Astrocyte of the spinal cord (primary cell): ENCODE results near the gene C4orf50.

Experiments used
- DNase-seq: peaks from one replicate; pipeline ENCODE4 v3.0.0; 2011; ENCODE audit warnings: low read depth, low spot score
- H3K4me3 ChIP-seq: 2 replicates; pipeline ENCODE4 v1.5.1; 2011; ENCODE audit warnings: low read depth, mild to moderate bottlenecking, low read length, moderate library complexity
- CTCF ChIP-seq: IDR thresholded peaks from 2 replicates; pipeline ENCODE4 v1.5.1; 2012; ENCODE audit warnings: low read depth, mild to moderate bottlenecking, low read length, inconsistent platforms
- in situ Hi-C: cut with HindIII; loops from 2 replicates; pipeline ENCODE4 v1.10.0; 2017; ENCODE audit warnings: low sequenced_read_pairs

C4orf50 gene

GRCh38 chr4:5960252-5960880 is 57.9 kb downstream of the C4orf50 start:
- H3K4me3 ChIP-seq = no peak overlapping the region
- in situ Hi-C loops = no loop called here
- no peak for DNase-seq
- TF ChIP-seq CTCF = no peak

GRCh38 chr4:5959211-5959982 is 58.8 kb downstream of the C4orf50 start:
- in situ Hi-C loops = no loop called here
- DNase-seq = no peak
- TF ChIP-seq CTCF = no peak
- H3K4me3 ChIP-seq = no peak overlapping the region

- in situ Hi-C loops = no loop called here
- no peak for TF ChIP-seq CTCF
- DNase-seq = no peak
- H3K4me3 ChIP-seq = no peak overlapping the region
Observed at GRCh38 chr4:5958199-5958735, 60.0 kb downstream of the C4orf50 start.

DNA sequence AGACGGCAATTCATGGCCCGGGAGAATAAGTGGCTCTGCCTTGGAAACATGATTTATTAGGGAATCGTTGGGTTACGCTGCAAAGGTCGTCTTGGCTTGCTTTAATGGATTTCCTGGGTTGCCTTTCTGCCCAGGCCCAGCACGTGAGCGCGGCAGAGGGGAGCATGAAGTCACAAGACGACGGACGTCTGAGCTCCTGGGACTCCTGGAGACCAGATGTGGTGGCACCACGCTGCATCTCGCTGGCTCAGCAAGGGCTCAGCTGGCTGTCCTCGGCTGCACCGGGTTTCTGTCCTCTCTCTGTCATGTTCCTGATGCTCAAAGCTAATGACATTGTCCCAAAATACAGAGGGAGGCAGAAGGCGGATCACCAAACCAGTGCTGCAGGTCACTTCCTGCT is 61.2 kb downstream of the C4orf50 start:
- no peak for DNase-seq
- no peak overlapping the region for H3K4me3 ChIP-seq
- no peak for TF ChIP-seq CTCF
- in situ Hi-C loops = no loop called here

- no peak for TF ChIP-seq CTCF
- in situ Hi-C loops = no loop called here
- no peak for DNase-seq
- no peak overlapping the region for H3K4me3 ChIP-seq
Observed at GRCh38 chr4:5956285-5957021, 61.8 kb downstream of the C4orf50 start.

GRCh38 chr4:5955856-5956255 is 62.4 kb downstream of the C4orf50 start:
- in situ Hi-C loops = no loop called here
- TF ChIP-seq CTCF = no peak
- no peak for DNase-seq
- no peak overlapping the region for H3K4me3 ChIP-seq
